Astrocyte of the spinal cord (primary cell): ENCODE results near the gene CCDC40.

Experiments used
- DNase-seq: peaks from one replicate; pipeline ENCODE4 v3.0.0; 2011; ENCODE audit warnings: low read depth, low spot score
- H3K4me3 ChIP-seq: 2 replicates; pipeline ENCODE4 v1.5.1; 2011; ENCODE audit warnings: low read depth, mild to moderate bottlenecking, low read length, moderate library complexity
- in situ Hi-C: cut with HindIII; loops from 2 replicates; pipeline ENCODE4 v1.10.0; 2017; ENCODE audit warnings: low sequenced_read_pairs
- TF ChIP-seq, protein P1 (sequence below): IDR thresholded peaks from 2 replicates; pipeline ENCODE4 v1.5.1; 2012; ENCODE audit warnings: low read depth, mild to moderate bottlenecking, low read length, inconsistent platforms

Gene CCDC40

DNA sequence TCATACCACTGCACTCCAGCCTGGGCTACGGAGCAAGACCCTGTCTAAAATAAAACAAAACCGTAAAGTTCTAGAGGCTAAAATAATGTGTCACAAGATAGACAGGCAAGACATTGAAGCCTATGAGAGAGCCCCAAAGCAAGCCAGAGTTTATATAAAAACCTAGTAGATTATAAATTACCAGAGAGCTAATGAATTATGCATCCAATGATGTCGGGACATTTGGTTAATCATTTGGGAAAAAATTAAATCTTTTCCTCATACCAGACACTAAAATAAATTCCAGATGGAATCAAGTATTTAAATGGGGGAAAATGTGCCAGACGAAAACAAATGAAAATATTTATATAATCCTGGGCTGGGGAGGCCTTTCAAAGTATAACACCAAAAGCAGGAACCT is 24.2 kb downstream of the CCDC40 start:
- in situ Hi-C loops = no loop called here
- TF ChIP-seq, protein P1, sequence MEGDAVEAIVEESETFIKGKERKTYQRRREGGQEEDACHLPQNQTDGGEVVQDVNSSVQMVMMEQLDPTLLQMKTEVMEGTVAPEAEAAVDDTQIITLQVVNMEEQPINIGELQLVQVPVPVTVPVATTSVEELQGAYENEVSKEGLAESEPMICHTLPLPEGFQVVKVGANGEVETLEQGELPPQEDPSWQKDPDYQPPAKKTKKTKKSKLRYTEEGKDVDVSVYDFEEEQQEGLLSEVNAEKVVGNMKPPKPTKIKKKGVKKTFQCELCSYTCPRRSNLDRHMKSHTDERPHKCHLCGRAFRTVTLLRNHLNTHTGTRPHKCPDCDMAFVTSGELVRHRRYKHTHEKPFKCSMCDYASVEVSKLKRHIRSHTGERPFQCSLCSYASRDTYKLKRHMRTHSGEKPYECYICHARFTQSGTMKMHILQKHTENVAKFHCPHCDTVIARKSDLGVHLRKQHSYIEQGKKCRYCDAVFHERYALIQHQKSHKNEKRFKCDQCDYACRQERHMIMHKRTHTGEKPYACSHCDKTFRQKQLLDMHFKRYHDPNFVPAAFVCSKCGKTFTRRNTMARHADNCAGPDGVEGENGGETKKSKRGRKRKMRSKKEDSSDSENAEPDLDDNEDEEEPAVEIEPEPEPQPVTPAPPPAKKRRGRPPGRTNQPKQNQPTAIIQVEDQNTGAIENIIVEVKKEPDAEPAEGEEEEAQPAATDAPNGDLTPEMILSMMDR = no peak
- no peak overlapping the region for H3K4me3 ChIP-seq
- no peak for DNase-seq

GRCh38 chr17:80061421-80061820 is 25.0 kb downstream of the CCDC40 start:
- in situ Hi-C loops = no loop called here
- no peak for DNase-seq
- H3K4me3 ChIP-seq = no peak overlapping the region
- TF ChIP-seq, protein P1 = no peak

GRCh38 chr17:80063830-80064585 is 27.6 kb downstream of the CCDC40 start:
- H3K4me3 ChIP-seq = no peak overlapping the region
- DNase-seq = peak; percentile 58
- TF ChIP-seq, protein P1 = no peak
- in situ Hi-C loops = no loop called here

DNA sequence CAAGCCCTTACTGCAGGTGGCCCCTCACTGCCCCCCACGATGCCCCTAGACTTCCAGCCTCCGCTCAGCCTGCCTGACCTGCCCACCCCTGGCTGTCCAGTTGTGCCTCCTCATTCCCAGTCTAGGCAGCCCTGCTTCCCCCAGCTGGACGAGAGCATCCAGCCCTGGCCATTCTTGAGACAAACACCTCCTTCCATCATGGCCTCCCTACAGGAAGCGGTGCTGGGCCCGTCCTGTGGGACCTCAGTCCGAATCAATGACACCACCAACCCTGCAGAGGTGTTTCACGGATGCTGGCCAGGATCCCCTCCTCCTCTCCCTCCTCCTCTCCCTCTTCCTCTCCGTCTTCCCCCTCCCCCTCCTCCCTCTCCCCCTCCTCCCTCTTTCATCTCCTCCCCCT is 28.3 kb downstream of the CCDC40 start:
- in situ Hi-C loops = no loop called here
- no peak for DNase-seq
- TF ChIP-seq, protein P1 = no peak

DNA sequence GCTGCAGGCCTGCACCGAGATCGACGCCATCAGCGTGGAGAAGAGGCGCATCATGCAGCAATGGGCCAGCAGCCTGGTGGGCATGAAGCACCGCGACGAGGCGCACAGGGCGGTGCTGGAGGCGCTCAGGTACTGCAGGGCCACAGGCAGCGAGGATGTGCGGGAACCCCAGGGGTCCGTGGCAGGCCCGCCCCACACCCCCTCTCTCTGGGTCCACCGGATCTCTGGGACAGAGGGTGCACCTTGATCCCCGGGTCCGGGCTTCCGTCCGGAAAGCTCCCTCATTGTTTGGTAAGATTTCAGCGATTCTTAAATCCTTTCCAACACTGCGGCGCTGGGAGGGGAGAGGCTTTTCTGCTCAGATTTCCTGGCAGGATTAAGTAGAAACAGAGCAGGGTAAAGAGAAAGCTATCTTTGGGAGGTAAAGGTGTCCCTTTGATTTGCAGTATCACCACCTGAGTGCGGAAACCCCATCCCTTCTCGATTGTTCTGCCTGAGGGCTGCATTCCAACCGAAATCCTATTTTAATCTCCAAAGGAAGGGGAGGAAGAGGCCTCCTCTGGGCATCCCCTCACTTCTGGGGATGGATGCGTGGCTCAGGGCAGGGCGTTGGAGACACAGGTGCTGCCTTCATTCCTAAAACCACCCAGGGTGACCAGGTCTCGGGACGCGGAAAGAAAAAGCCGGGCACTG is 29.2 kb downstream of the CCDC40 start:
- no peak overlapping the region for H3K4me3 ChIP-seq
- no peak for DNase-seq
- TF ChIP-seq, protein P1 = no peak
- in situ Hi-C loops = no loop called here

More for the DNA sequence above, 28.3 kb downstream of the CCDC40 start:
- H3K4me3 ChIP-seq = no peak overlapping the region

GRCh38 chr17:80067393-80067986 is 31.0 kb downstream of the CCDC40 start:
- in situ Hi-C loops = no loop called here
- no peak for DNase-seq
- H3K4me3 ChIP-seq = no peak overlapping the region
- TF ChIP-seq, protein P1 = no peak
